ENCODE data around the gene CBL. TPM values are rescaled to one million over a fixed set of nuclear protein-coding genes. Genes with fewer than 3 reads are reported as not detected.

CBL gene
- total RNA-seq, 2 experiments from 2014 or later, result 27.0 to 27.5 TPM

DNA sequence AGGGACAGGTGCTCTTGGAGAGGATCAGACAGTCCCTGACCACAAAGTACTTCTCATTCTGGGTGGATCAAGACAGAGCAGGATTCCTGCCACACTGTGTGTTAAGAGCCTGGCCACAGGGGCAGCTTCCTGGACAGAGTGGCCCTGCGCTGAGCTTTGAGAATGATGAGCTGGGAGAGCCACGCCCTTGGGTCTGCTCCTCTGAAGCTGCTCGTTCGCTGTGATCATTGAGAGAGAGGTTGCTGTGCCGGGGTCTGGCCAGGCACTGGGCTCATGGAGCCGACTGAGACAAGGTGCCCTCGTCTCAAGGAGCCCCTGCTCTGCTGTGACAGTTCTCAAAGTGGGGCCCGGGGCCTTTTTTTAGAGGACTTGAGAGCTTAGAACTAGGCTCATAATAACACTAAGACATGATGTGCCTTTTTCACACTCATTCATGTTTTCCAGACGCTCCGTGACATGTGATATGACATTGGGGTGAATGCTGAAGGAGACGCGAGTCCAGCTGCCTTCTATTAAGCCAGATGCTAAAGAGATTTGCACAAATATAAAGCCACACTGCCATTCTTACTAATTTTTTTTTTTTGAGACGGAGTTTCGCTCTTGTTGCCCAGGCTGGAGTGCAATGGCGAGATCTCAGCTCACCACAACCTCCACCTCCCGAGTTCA is 141.9 kb downstream of the CBL start:
- TF ChIP-seq, protein P1, sequence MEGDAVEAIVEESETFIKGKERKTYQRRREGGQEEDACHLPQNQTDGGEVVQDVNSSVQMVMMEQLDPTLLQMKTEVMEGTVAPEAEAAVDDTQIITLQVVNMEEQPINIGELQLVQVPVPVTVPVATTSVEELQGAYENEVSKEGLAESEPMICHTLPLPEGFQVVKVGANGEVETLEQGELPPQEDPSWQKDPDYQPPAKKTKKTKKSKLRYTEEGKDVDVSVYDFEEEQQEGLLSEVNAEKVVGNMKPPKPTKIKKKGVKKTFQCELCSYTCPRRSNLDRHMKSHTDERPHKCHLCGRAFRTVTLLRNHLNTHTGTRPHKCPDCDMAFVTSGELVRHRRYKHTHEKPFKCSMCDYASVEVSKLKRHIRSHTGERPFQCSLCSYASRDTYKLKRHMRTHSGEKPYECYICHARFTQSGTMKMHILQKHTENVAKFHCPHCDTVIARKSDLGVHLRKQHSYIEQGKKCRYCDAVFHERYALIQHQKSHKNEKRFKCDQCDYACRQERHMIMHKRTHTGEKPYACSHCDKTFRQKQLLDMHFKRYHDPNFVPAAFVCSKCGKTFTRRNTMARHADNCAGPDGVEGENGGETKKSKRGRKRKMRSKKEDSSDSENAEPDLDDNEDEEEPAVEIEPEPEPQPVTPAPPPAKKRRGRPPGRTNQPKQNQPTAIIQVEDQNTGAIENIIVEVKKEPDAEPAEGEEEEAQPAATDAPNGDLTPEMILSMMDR (IDR thresholded peaks at IDR 0.05), result no peak
- no peaks in the 10 kb centered on the region for H3K36me3 Mint-ChIP-seq (ENCODE audit: low read depth)
- peaks cover 18% of the 10 kb centered on the region for H3K27me3 Mint-ChIP-seq
- POLR2A ChIA-PET, result interaction anchor here (0.7 to 1.3 kb wide), 2 partner anchors 10 to 14 kb away, joined by 3 read pairs; no protein-coding TSS in a partner anchor
- peaks cover 6% of the 10 kb centered on the region for H3K4me1 Mint-ChIP-seq (ENCODE audit: low read depth)
- ATAC-seq (no peak), DNase-seq (no peak)
- H3K4me3 Mint-ChIP-seq, result no peak overlapping the region
- intact Hi-C loops (cut with micrococcal nuclease), result no loop called here
- H3K27ac Mint-ChIP-seq, result no peak overlapping the region
- H3K9me3 Mint-ChIP-seq, result no peaks in the 10 kb centered on the region
- CTCF ChIA-PET, result interaction anchor here (1.0 to 4.9 kb wide), 5 partner anchors 8 to 34 kb away, joined by 3 to 37 read pairs (median 5); no protein-coding TSS in a partner anchor

- H3K36me3 Mint-ChIP-seq (ENCODE audit: low read depth), result no peaks in the 10 kb centered on the region
- intact Hi-C loops (cut with micrococcal nuclease), result no loop called here
- H3K27me3 Mint-ChIP-seq, result peaks cover 20% of the 10 kb centered on the region
- TF ChIP-seq, protein P1 (IDR thresholded peaks at IDR 0.05), result no peak
- H3K4me1 Mint-ChIP-seq (ENCODE audit: low read depth), result peaks cover 6% of the 10 kb centered on the region
- ChIA-PET POLR2A (interaction anchor here (1.0 to 1.3 kb wide), 2 partner anchors 13 to 15 kb away, joined by 4 to 6 read pairs; no protein-coding TSS in a partner anchor), CTCF (interaction anchor here (0.8 kb wide), 1 partner anchor 32 kb away, joined by 3 read pairs; no protein-coding TSS in a partner anchor)
- peak overlapping the region; percentile 55 for H3K27ac Mint-ChIP-seq
- DNase-seq (no peak), ATAC-seq (peak; percentile 24)
- H3K4me3 Mint-ChIP-seq, result no peak overlapping the region
- no peaks in the 10 kb centered on the region for H3K9me3 Mint-ChIP-seq
Measured at GRCh38 chr11:119350302-119350701, 144.2 kb downstream of the CBL start.

GRCh38 chr11:119351232-119351631 is 145.1 kb downstream of the CBL start:
- TF ChIP-seq, protein P1 (IDR thresholded peaks at IDR 0.05), result no peak
- H3K9me3 Mint-ChIP-seq, result no peaks in the 10 kb centered on the region
- DNase-seq, result no peak
- no peaks in the 10 kb centered on the region for H3K36me3 Mint-ChIP-seq (ENCODE audit: low read depth)
- no peak for ATAC-seq
- ChIA-PET POLR2A (interaction anchor here (0.9 to 1.3 kb wide), 2 partner anchors 14 to 379 kb away, joined by 3 to 4 read pairs; no protein-coding TSS in a partner anchor), CTCF (interaction anchor here (0.6 to 3.0 kb wide), 2 partner anchors 11 to 13 kb away, joined by 3 to 11 read pairs; partner anchors contain the start of gene C1QTNF5)
- no peak overlapping the region for H3K4me3 Mint-ChIP-seq
- H3K27me3 Mint-ChIP-seq, result peaks cover 22% of the 10 kb centered on the region
- H3K4me1 Mint-ChIP-seq (ENCODE audit: low read depth), result peaks cover 8% of the 10 kb centered on the region
- no peak overlapping the region for H3K27ac Mint-ChIP-seq
- intact Hi-C loops (cut with micrococcal nuclease), result no loop called here

GRCh38 chr11:119352857-119353260 is 146.7 kb downstream of the CBL start:
- DNase-seq, result no peak
- H3K36me3 Mint-ChIP-seq (ENCODE audit: low read depth), result no peaks in the 10 kb centered on the region
- ATAC-seq, result no peak
- intact Hi-C loops (cut with micrococcal nuclease), result no loop called here
- no peak overlapping the region for H3K27ac Mint-ChIP-seq
- ChIA-PET CTCF (interaction anchor here (0.7 to 3.0 kb wide), 7 partner anchors 9 to 181 kb away, joined by 3 to 11 read pairs (median 3); partner anchors contain the start of genes C1QTNF5 and USP2), POLR2A (no interaction called here)
- H3K4me3 Mint-ChIP-seq, result no peak overlapping the region
- peaks cover 11% of the 10 kb centered on the region for H3K4me1 Mint-ChIP-seq (ENCODE audit: low read depth)
- peaks cover 23% of the 10 kb centered on the region for H3K27me3 Mint-ChIP-seq
- TF ChIP-seq, protein P1 (IDR thresholded peaks at IDR 0.05), result no peak
- no peaks in the 10 kb centered on the region for H3K9me3 Mint-ChIP-seq
